OCI-LY1 (cell line): ENCODE measurements around the gene GYS2.

Experiments
- EZH2 ChIP-seq: fragments of 200-600 bp; sonication (generic), shearing (Covaris generic); IDR thresholded peaks from 2 replicates; pipeline ENCODE4 v1.8.0; 2017; ENCODE audit warnings: borderline replicate concordance, mixed run types, mild to moderate bottlenecking, antibody characterized with exemption, low read length, moderate library complexity, mixed read lengths
- TF ChIP-seq, protein P1 (sequence below): fragments of 200-600 bp; sonication (generic), shearing (Covaris generic); IDR thresholded peaks from 2 replicates; pipeline ENCODE4 v1.5.1; 2017; ENCODE audit warnings: mild to moderate bottlenecking, antibody characterized with exemption, low read length, moderate library complexity, mixed read lengths

DNA sequence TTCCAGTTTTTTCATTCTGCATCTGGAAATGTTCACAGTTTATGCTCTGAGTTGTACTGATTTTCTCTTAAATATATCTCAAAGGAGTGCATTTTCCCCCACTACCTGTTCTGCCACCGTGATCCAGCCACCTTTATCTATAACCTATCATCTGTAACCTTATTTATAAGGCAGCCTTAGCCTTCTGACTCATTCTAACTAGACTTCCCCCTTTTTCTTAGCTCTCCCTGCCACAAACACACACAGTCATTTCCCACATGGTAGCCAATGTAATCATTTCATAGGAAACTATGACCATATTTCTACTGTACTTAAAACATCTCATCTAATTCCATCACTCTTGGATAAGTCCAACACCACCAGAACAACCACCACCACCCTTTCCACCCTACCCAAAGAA, 10.8 kb upstream of the GYS2 start:
- TF ChIP-seq, protein P1, sequence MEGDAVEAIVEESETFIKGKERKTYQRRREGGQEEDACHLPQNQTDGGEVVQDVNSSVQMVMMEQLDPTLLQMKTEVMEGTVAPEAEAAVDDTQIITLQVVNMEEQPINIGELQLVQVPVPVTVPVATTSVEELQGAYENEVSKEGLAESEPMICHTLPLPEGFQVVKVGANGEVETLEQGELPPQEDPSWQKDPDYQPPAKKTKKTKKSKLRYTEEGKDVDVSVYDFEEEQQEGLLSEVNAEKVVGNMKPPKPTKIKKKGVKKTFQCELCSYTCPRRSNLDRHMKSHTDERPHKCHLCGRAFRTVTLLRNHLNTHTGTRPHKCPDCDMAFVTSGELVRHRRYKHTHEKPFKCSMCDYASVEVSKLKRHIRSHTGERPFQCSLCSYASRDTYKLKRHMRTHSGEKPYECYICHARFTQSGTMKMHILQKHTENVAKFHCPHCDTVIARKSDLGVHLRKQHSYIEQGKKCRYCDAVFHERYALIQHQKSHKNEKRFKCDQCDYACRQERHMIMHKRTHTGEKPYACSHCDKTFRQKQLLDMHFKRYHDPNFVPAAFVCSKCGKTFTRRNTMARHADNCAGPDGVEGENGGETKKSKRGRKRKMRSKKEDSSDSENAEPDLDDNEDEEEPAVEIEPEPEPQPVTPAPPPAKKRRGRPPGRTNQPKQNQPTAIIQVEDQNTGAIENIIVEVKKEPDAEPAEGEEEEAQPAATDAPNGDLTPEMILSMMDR = no peak
- TF ChIP-seq EZH2 = no peak
